Colonic mucosa (tissue), 4 donors: ENCODE data around the gene JMJD1C. TPM values are rescaled to one million over a fixed set of nuclear protein-coding genes. Genes with fewer than 3 reads are reported as not detected.
"Not testable (repeated sequence)": the region's sequence is repeated elsewhere in the genome, so short reads cannot be mapped to it uniquely, and the experiment has no call there.

Experiments
- DNase-seq: peaks from one replicate; pipeline ENCODE4 v3.0.0-alpha.2; 2020
- H3K27ac ChIP-seq: fragments of 200-600 bp; one replicate; pipeline ENCODE4 v1.8.0; 2021
- H3K27me3 ChIP-seq: fragments of 200-600 bp; one replicate; pipeline ENCODE4 v1.8.0; 2021
- H3K36me3 ChIP-seq: fragments of 200-600 bp; one replicate; pipeline ENCODE4 v1.8.0; 2021
- H3K4me1 ChIP-seq: fragments of 200-600 bp; one replicate; pipeline ENCODE4 v1.8.0; 2021; ENCODE audit warnings: mild to moderate bottlenecking
- H3K4me3 ChIP-seq: fragments of 200-600 bp; one replicate; pipeline ENCODE4 v1.8.0; 2021
- H3K9ac ChIP-seq, 2 donors: one replicate each; pipeline ENCODE4 v1.7.0; 2013; ENCODE audit warnings: control low read depth in 2 of 2, low read depth in 2 of 2, low read length in 2 of 2
- H3K9me3 ChIP-seq: fragments of 200-600 bp; one replicate; pipeline ENCODE4 v1.8.0; 2021
- intact Hi-C: fragments of 100-400 bp; cut with DNase I; formaldehyde crosslinking; loops from one replicate; pipeline ENCODE4 v1.14.1; 2022
- total RNA-seq, 2 donors: library from RNA; stranded (reverse); fragmentation: NEBNext Ultra II Directional in 1 of 2; extraction: Animal tissue kit (Norgen Biotek cat#: 25700) in 1 of 2; gene quantifications; one replicate each; pipeline ENCODE4 v1.2.1, GENCODE V29; 2021
- TF ChIP-seq, protein P1 (sequence below): fragments of 200-600 bp; IDR thresholded peaks from one replicate; pipeline ENCODE4 v1.8.0; 2022; ENCODE audit warnings: antibody characterized with exemption, mild to moderate bottlenecking
- donor health status: healthy.
- donor health status: DM: no; HTN: no; CAD: no.
- donor health status: DM: no; HTN: no; CAD: no.

Gene JMJD1C
- total RNA-seq, 2 donors from 2014 or later = 37.7 to 72.2 TPM

GRCh38 chr10:63156236-63156635, 309.5 kb downstream of the JMJD1C start:
- intact Hi-C loops = loop anchor here (5.0 kb wide), 3 partner anchors 339 to 719 kb away; partner anchors contain the start of gene EGR2
- H3K36me3 ChIP-seq = no peaks in the 10 kb centered on the region
- no peak overlapping the region for H3K4me3 ChIP-seq
- H3K9me3 ChIP-seq = no peaks in the 10 kb centered on the region
- TF ChIP-seq, protein P1, sequence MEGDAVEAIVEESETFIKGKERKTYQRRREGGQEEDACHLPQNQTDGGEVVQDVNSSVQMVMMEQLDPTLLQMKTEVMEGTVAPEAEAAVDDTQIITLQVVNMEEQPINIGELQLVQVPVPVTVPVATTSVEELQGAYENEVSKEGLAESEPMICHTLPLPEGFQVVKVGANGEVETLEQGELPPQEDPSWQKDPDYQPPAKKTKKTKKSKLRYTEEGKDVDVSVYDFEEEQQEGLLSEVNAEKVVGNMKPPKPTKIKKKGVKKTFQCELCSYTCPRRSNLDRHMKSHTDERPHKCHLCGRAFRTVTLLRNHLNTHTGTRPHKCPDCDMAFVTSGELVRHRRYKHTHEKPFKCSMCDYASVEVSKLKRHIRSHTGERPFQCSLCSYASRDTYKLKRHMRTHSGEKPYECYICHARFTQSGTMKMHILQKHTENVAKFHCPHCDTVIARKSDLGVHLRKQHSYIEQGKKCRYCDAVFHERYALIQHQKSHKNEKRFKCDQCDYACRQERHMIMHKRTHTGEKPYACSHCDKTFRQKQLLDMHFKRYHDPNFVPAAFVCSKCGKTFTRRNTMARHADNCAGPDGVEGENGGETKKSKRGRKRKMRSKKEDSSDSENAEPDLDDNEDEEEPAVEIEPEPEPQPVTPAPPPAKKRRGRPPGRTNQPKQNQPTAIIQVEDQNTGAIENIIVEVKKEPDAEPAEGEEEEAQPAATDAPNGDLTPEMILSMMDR = no peak
- no peak for DNase-seq
- peaks cover 5% of the 10 kb centered on the region for H3K4me1 ChIP-seq
- no peak overlapping the region for H3K27ac ChIP-seq
- no peaks in the 10 kb centered on the region for H3K27me3 ChIP-seq
- no peak overlapping the region for H3K9ac ChIP-seq

DNA sequence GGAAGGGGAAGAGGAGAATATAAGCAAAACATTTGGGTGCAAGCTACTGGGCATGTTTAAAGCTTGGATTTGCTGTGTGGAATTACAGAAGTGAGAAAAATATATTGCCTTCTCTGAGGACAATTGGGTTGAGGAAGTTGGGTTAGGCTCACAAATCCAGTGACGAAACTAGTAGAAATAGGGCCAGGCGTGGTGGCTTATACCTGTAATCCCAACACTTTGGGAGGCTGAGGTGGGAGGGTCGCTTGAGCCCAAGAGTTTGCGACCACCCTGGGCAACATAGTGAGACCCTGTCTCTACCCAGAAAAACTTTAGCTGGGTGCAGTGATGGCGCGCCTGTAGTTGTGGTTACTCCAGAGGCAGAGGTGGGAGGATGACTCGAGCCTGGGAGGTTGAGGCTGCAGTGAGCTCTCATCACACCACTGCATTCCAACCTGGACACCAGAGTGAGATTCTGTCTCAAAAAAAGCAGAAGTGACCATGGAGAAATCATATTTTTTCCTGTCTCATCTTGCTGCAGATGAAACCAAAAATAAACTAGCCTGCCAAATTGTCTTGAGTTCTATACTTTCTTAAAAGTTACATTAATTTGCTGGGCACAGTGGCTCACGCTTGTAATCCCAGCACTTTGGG, 310.3 kb downstream of the JMJD1C start:
- intact Hi-C loops = loop anchor here (5.0 kb wide), 3 partner anchors 338 to 718 kb away; partner anchors contain the start of gene EGR2
- no peak overlapping the region for H3K4me3 ChIP-seq
- no peak overlapping the region for H3K27ac ChIP-seq
- no peaks in the 10 kb centered on the region for H3K9me3 ChIP-seq
- TF ChIP-seq, protein P1 = no peak
- no peaks in the 10 kb centered on the region for H3K36me3 ChIP-seq
- no peak for DNase-seq
- peak overlapping the region in 1 of 2 donors; percentile 76 for H3K9ac ChIP-seq
- H3K4me1 ChIP-seq = peaks cover 5% of the 10 kb centered on the region
- H3K27me3 ChIP-seq = no peaks in the 10 kb centered on the region

DNA sequence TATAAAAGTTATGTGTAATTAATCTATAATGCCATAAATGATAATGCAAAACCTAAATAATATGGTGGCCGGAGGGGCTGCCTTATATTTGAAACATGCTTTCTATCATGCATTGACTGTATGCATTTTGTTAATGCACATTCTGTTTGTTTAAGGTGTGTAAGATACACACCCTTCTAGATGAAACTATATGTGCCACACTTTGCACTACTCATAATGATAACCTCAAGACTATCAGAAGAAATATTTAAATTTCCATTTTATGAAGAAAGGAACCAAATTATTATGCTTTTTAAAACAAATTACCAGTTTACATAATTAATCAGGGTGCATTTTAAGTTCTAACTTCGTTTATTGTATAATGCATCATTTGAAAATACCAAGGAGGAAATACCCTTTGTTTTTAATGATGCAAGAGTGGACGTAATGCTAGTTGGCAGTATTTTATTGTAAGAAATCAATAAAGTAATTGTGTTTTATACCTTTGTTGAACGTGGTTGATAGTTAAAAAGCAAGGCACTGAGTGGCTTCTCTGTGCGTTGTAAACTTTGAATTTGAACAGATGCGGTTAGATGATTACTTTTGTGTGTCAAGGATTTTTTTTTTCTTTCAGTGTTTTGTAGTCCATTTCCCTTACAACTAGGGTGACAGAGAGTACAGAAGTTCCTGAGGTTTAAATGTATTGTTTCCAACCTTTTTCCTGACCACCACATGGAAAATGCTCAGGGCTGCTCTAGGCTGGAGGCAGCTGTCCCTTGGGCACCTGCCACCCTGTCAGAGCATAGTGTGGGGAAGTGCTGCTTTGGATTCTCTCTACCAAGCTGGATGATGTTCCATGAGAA, 311.0 kb downstream of the JMJD1C start:
- Histone ChIP-seq H3K27ac (no peak overlapping the region), H3K4me1 (peaks cover 5% of the 10 kb centered on the region), H3K4me3 (no peak overlapping the region), H3K9me3 (no peaks in the 10 kb centered on the region), H3K36me3 (no peaks in the 10 kb centered on the region), H3K27me3 (no peaks in the 10 kb centered on the region), H3K9ac (peak overlapping the region in 1 of 2 donors; percentile 76)
- intact Hi-C loops = loop anchor here (5.0 kb wide), 3 partner anchors 337 to 717 kb away; partner anchors contain the start of gene EGR2
- TF ChIP-seq, protein P1 = no peak
- no peak for DNase-seq

DNA sequence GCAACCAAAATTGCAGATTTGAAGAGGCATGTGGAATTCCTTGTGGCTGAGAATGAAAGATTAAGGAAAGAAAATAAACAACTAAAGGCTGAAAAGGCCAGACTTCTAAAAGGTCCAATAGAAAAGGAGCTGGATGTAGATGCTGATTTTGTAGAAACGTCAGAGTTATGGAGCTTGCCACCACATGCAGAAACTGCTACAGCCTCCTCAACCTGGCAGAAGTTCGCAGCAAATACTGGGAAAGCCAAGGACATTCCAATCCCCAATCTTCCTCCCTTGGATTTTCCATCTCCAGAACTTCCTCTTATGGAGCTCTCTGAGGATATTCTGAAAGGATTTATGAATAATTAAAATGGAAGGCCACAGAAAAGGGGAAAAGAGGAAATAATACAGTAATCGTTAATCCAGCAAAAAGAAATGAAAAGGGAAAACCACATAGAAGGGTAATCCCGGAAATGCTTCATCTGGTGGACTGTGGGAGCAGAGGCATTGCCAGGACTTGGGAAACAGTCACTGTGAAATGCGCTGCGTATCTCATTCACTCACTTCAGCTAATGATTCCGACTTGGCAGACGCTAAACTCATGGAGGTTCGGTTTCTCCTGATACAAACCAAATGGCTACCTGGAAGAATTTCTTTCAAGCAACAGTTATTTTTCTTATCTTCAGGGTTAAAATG, 311.8 kb downstream of the JMJD1C start:
- H3K9me3 ChIP-seq, H3K36me3 ChIP-seq, H3K27me3 ChIP-seq, intact Hi-C loops, H3K4me3 ChIP-seq, H3K9ac ChIP-seq, H3K4me1 ChIP-seq, DNase-seq: not testable (repeated sequence)
- H3K27ac ChIP-seq = peak overlapping the region; percentile 9

DNA sequence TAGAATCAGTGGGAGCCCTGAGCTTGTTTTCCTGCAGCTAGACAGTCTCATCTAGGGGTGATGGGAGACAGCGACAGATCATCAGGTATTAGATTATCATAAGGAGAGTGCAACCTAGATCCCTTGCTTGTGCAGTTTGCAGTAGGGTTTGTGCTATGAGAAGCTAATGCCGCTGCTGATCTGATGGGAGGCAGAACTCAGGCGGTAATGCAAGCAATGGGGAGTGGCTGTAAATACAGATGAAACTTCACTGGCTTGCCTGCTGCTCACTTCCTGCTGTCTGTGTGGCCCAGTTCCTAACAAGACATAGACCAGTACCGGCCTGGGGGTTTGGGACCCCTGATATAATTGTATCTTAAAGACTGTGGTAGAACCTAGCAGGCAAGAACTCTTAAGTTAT, 315.0 kb downstream of the JMJD1C start:
- peaks cover 3% of the 10 kb centered on the region for H3K4me1 ChIP-seq
- H3K9me3 ChIP-seq = no peaks in the 10 kb centered on the region
- H3K27me3 ChIP-seq = no peaks in the 10 kb centered on the region
- no peak for DNase-seq
- H3K9ac ChIP-seq = no peak overlapping the region
- intact Hi-C loops = no loop called here
- no peak overlapping the region for H3K27ac ChIP-seq
- H3K4me3 ChIP-seq = no peak overlapping the region
- H3K36me3 ChIP-seq = no peaks in the 10 kb centered on the region
- TF ChIP-seq, protein P1 = no peak
